Neural cell (in vitro differentiated cells): ENCODE data around the gene OR4D11. TPM values are rescaled to one million over a fixed set of nuclear protein-coding genes. Genes with fewer than 3 reads are reported as not detected.

Experiments used
- H2AFZ ChIP-seq: fragments of 200-600, 300-800 bp; sonication (generic), shearing (Covaris generic); 2 replicates; pipeline ENCODE4 v1.6.0; 2014; ENCODE audit warnings: low read depth, mild to moderate bottlenecking, antibody characterized with exemption, low read length, moderate library complexity
- H3F3A ChIP-seq: fragments of 200-600 bp; shearing (Covaris generic); 2 replicates; pipeline ENCODE4 v1.6.1; 2016; ENCODE audit warnings: mild to moderate bottlenecking, moderate library complexity, mixed read lengths, antibody characterized with exemption, low read length; ENCODE audit not compliant: insufficient read depth, poor library complexity, severe bottlenecking
- H3K27ac ChIP-seq: fragments of 200-600, 300-800 bp; sonication (generic), shearing (Covaris generic); 2 replicates; pipeline ENCODE4 v1.5.1; 2014; ENCODE audit warnings: mild to moderate bottlenecking, low read length, moderate library complexity
- H3K27me3 ChIP-seq: fragments of 300-800, 200-600 bp; sonication (generic), shearing (Covaris generic); 2 replicates; pipeline ENCODE4 v1.6.0; 2014; ENCODE audit warnings: mild to moderate bottlenecking, low read depth, low read length, moderate library complexity; ENCODE audit not compliant: insufficient read depth
- H3K36me3 ChIP-seq: fragments of 300-800, 200-600 bp; sonication (generic), shearing (Covaris generic); 2 replicates; pipeline ENCODE4 v1.5.1; 2014; ENCODE audit warnings: mild to moderate bottlenecking, antibody characterized with exemption, low read length, moderate library complexity; ENCODE audit not compliant: insufficient read depth
- H3K4me2 ChIP-seq: fragments of 300-800, 200-600 bp; sonication (generic), shearing (Covaris generic); 2 replicates; pipeline ENCODE4 v1.6.0; 2014; ENCODE audit warnings: mild to moderate bottlenecking, low read length
- H3K4me3 ChIP-seq: fragments of 300-800, 200-600 bp; sonication (generic), shearing (Covaris generic); 2 replicates; pipeline ENCODE4 v1.5.1; 2014; ENCODE audit warnings: mild to moderate bottlenecking, low read length, moderate library complexity
- H3K79me2 ChIP-seq: fragments of 200-600 bp; shearing (Covaris generic); replicated peaks from 2 replicates; pipeline ENCODE4 v1.6.0; 2014; ENCODE audit warnings: mild to moderate bottlenecking, low read length, moderate library complexity; ENCODE audit not compliant: insufficient read depth
- H3K9ac ChIP-seq: fragments of 300-800, 200-600 bp; sonication (generic), shearing (Covaris generic); 2 replicates; pipeline ENCODE4 v1.6.1; 2016; ENCODE audit warnings: mild to moderate bottlenecking, low read length, mixed read lengths
- H3K9me2 ChIP-seq: fragments of 200-600 bp; shearing (Covaris generic); 2 replicates; pipeline ENCODE4 v1.6.1; 2016; ENCODE audit warnings: mild to moderate bottlenecking, low read length, mixed read lengths; ENCODE audit not compliant: insufficient read depth
- H3K9me3 ChIP-seq: fragments of 200-600, 300-800 bp; sonication (generic), shearing (Covaris generic); 2 replicates; pipeline ENCODE4 v1.6.1; 2016; ENCODE audit warnings: mild to moderate bottlenecking, mixed run types, low read length, moderate library complexity, mixed read lengths
- H4K20me1 ChIP-seq: fragments of 200-600 bp; shearing (Covaris generic); 2 replicates; pipeline ENCODE4 v1.6.1; 2016; ENCODE audit warnings: mild to moderate bottlenecking, mixed run types; ENCODE audit not compliant: insufficient read depth
- EP300 ChIP-seq: fragments of 450-650 bp; conservative IDR thresholded peaks from 2 replicates; pipeline ENCODE4 v1.6.1; 2014; ENCODE audit warnings: antibody characterized with exemption, mild to moderate bottlenecking, moderate library complexity; ENCODE audit not compliant: poor library complexity, severe bottlenecking
- EZH2 ChIP-seq: fragments of 200-600, 300-800 bp; shearing (Covaris generic), sonication (generic); IDR thresholded peaks from 2 replicates; pipeline ENCODE4 v1.6.1; 2014; ENCODE audit warnings: antibody characterized with exemption, low read length, borderline replicate concordance, mild to moderate bottlenecking; ENCODE audit not compliant: insufficient read depth, poor library complexity, severe bottlenecking
- MXI1 ChIP-seq: fragments of 450-650 bp; conservative IDR thresholded peaks from 2 replicates; pipeline ENCODE4 v1.6.1; 2014; ENCODE audit warnings: antibody characterized with exemption, mild to moderate bottlenecking; ENCODE audit not compliant: poor library complexity, severe bottlenecking
- POLR2AphosphoS5 ChIP-seq: IDR thresholded peaks from 2 replicates; pipeline ENCODE4 v1.6.1; 2012
- RAD21 ChIP-seq: fragments of 450-650 bp; conservative IDR thresholded peaks from 2 replicates; pipeline ENCODE4 v1.6.1; 2014; ENCODE audit warnings: antibody characterized with exemption, mild to moderate bottlenecking, moderate library complexity
- SMC3 ChIP-seq: fragments of 450-650 bp; conservative IDR thresholded peaks from 2 replicates; pipeline ENCODE4 v1.6.1; 2014; ENCODE audit warnings: antibody characterized with exemption, mild to moderate bottlenecking, moderate library complexity; ENCODE audit not compliant: poor library complexity
- TAF1 ChIP-seq: IDR thresholded peaks from 2 replicates; pipeline ENCODE4 v1.6.1; 2012; ENCODE audit warnings: low read depth
- polyA plus RNA-seq: library from polyadenylated mRNA; depleted of rRNA; stranded (reverse); fragments of >200 nt; gene quantifications from 2 replicates; pipeline ENCODE4 v1.2.3, GENCODE V29; 2014
- TF ChIP-seq, protein P1 (sequence below): IDR thresholded peaks from 2 replicates; pipeline ENCODE4 v1.6.1; 2012; ENCODE audit warnings: borderline replicate concordance
- TF ChIP-seq, protein P2 (sequence below): fragments of 450-650 bp; IDR thresholded peaks from 2 replicates; pipeline ENCODE4 v1.5.1; 2014; ENCODE audit warnings: antibody characterized with exemption, mild to moderate bottlenecking, moderate library complexity; ENCODE audit not compliant: poor library complexity, severe bottlenecking

OR4D11 gene
- polyA plus RNA-seq, 1 donor from 2014 or later = not detected

GRCh38 chr11:59550368-59550841 lies 47.0 kb downstream of the OR4D11 start:
- Histone ChIP-seq H3K4me3 (peak overlapping the region; percentile 67), H3K27me3 (no peaks in the 10 kb centered on the region), H4K20me1 (no peaks in the 10 kb centered on the region), H3K79me2 (no peaks in the 10 kb centered on the region), H3K36me3 (no peaks in the 10 kb centered on the region), H3F3A (peaks cover 12% of the 10 kb centered on the region), H3K9me2 (no peaks in the 10 kb centered on the region), H2AFZ (peak overlapping the region; percentile 45), H3K27ac (peak overlapping the region; percentile 80), H3K9me3 (no peaks in the 10 kb centered on the region), H3K4me2 (peak overlapping the region; percentile 51), H3K9ac (peak overlapping the region; percentile 76)
- TF ChIP-seq SMC3 (peak; percentile 41), EP300 (peak; percentile 62), RAD21 (no peak), EZH2 (no peak), MXI1 (no peak), TAF1 (peak; percentile 47), POLR2AphosphoS5 (no peak)
- TF ChIP-seq, protein P1, sequence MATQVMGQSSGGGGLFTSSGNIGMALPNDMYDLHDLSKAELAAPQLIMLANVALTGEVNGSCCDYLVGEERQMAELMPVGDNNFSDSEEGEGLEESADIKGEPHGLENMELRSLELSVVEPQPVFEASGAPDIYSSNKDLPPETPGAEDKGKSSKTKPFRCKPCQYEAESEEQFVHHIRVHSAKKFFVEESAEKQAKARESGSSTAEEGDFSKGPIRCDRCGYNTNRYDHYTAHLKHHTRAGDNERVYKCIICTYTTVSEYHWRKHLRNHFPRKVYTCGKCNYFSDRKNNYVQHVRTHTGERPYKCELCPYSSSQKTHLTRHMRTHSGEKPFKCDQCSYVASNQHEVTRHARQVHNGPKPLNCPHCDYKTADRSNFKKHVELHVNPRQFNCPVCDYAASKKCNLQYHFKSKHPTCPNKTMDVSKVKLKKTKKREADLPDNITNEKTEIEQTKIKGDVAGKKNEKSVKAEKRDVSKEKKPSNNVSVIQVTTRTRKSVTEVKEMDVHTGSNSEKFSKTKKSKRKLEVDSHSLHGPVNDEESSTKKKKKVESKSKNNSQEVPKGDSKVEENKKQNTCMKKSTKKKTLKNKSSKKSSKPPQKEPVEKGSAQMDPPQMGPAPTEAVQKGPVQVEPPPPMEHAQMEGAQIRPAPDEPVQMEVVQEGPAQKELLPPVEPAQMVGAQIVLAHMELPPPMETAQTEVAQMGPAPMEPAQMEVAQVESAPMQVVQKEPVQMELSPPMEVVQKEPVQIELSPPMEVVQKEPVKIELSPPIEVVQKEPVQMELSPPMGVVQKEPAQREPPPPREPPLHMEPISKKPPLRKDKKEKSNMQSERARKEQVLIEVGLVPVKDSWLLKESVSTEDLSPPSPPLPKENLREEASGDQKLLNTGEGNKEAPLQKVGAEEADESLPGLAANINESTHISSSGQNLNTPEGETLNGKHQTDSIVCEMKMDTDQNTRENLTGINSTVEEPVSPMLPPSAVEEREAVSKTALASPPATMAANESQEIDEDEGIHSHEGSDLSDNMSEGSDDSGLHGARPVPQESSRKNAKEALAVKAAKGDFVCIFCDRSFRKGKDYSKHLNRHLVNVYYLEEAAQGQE = no peak
- TF ChIP-seq, protein P2, sequence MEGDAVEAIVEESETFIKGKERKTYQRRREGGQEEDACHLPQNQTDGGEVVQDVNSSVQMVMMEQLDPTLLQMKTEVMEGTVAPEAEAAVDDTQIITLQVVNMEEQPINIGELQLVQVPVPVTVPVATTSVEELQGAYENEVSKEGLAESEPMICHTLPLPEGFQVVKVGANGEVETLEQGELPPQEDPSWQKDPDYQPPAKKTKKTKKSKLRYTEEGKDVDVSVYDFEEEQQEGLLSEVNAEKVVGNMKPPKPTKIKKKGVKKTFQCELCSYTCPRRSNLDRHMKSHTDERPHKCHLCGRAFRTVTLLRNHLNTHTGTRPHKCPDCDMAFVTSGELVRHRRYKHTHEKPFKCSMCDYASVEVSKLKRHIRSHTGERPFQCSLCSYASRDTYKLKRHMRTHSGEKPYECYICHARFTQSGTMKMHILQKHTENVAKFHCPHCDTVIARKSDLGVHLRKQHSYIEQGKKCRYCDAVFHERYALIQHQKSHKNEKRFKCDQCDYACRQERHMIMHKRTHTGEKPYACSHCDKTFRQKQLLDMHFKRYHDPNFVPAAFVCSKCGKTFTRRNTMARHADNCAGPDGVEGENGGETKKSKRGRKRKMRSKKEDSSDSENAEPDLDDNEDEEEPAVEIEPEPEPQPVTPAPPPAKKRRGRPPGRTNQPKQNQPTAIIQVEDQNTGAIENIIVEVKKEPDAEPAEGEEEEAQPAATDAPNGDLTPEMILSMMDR = peak; percentile 90

GRCh38 chr11:59550842-59551658 lies 47.7 kb downstream of the OR4D11 start:
- Histone ChIP-seq H3K27ac (peak overlapping the region; percentile 80), H4K20me1 (no peaks in the 10 kb centered on the region), H3K27me3 (no peaks in the 10 kb centered on the region), H3K9ac (peak overlapping the region; percentile 76), H3K36me3 (no peaks in the 10 kb centered on the region), H3K4me3 (peak overlapping the region; percentile 67), H3F3A (peaks cover 12% of the 10 kb centered on the region), H2AFZ (no peak overlapping the region), H3K9me2 (no peaks in the 10 kb centered on the region), H3K4me2 (peak overlapping the region; percentile 4), H3K9me3 (no peaks in the 10 kb centered on the region), H3K79me2 (no peaks in the 10 kb centered on the region)
- TF ChIP-seq EP300 = peak; percentile 47
- TF ChIP-seq MXI1 = peak; percentile 97
- no peak for TF ChIP-seq RAD21
